Measurements from ENCODE around the gene ADGRG7.
"Not testable (repeated sequence)": the region's sequence is repeated elsewhere in the genome, so short reads cannot be mapped to it uniquely, and the experiment has no call there.

Gene ADGRG7

GRCh38 chr3:100656945-100657344 lies 47.5 kb downstream of the ADGRG7 start:
- H3K4me3 ChIP-seq (ENCODE audit: low read length), result no peak overlapping the region
- TF ChIP-seq, protein P1, sequence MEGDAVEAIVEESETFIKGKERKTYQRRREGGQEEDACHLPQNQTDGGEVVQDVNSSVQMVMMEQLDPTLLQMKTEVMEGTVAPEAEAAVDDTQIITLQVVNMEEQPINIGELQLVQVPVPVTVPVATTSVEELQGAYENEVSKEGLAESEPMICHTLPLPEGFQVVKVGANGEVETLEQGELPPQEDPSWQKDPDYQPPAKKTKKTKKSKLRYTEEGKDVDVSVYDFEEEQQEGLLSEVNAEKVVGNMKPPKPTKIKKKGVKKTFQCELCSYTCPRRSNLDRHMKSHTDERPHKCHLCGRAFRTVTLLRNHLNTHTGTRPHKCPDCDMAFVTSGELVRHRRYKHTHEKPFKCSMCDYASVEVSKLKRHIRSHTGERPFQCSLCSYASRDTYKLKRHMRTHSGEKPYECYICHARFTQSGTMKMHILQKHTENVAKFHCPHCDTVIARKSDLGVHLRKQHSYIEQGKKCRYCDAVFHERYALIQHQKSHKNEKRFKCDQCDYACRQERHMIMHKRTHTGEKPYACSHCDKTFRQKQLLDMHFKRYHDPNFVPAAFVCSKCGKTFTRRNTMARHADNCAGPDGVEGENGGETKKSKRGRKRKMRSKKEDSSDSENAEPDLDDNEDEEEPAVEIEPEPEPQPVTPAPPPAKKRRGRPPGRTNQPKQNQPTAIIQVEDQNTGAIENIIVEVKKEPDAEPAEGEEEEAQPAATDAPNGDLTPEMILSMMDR (conservative IDR thresholded peaks at IDR 0.05; ENCODE audit: low read depth, low read length), result no peak
- no peak for DNase-seq (ENCODE audit: low read depth)

DNA sequence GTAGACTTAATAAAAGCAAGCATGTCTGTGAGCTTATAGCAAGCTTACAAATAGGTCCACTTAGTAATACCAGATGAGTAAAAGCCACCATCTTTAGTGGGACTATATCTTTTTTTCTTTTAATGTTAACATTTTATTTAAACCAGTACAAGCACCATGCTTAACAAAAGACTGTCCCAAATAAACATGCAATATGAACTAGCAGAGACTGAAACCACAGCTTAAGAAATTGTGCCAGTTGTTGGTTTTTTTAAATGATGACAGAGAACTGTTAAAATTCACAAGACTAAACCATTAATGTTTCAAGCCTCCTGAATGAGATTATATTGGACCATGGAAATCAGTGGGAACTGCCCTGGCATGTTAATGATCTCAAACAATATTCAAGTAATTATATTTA lies 51.9 kb downstream of the ADGRG7 start:
- H3K4me3 ChIP-seq (ENCODE audit: low read length); DNase-seq (ENCODE audit: low read depth): not testable (repeated sequence)

DNA sequence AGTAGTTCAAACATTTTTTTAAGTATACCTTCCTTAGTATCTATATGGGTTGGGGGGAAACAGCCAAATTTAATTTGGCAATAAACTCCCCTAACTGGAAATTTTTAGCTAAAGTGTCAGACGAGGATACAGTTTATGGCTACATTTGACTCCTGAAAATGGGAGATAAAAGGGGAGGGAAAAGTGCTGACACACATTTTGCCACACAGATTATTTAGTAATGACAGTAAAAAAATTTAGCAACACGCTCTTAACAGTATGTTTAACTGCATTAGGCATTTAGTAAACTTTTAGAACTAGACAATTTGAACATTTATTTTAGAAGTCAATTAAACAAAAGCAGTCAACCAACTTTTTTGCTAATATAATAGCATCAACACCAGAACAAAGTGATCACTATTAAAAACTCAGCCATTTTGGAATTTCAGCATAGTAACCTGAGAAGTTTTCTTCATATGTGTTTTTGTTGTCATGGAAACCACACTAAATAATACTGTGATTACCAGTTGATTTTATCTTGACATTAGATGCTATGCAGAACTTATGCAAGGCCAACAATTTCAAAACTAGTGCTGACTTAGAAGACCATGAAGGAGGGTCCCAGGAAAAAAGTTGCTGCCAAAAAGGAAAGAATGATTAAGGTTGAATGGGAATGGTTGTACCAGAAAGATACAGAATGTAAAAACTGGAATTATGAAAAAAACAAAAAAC lies 52.9 kb downstream of the ADGRG7 start:
- H3K4me3 ChIP-seq (ENCODE audit: low read length), result no peak overlapping the region
- peak; percentile 46 for DNase-seq (ENCODE audit: low read depth)
- TF ChIP-seq, protein P1 (conservative IDR thresholded peaks at IDR 0.05; ENCODE audit: low read depth, low read length), result no peak

DNA sequence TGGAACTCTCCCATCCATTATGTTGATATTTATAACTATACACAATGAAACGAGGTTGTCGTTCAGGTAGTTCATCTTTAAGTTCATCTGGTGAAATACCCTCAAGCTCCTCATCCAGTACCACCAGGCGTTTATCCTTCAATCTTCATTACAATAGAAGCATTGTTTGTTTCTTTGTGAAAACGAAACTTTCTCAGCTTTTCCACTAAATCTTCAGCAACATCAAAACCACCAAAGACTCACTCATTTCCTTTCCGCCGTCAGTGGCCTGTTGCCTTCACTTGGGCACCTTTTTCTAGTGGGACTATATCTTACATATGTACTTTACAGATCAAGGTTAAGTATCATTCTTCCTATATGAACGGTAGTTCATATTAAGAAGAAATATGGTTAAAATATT lies 55.8 kb downstream of the ADGRG7 start:
- H3K4me3 ChIP-seq (ENCODE audit: low read length), result no peak overlapping the region
- TF ChIP-seq, protein P1 (conservative IDR thresholded peaks at IDR 0.05; ENCODE audit: low read depth, low read length), result no peak
- no peak for DNase-seq (ENCODE audit: low read depth)

- not testable (repeated sequence) for H3K4me3 ChIP-seq (ENCODE audit: low read length)
- peak; percentile 65 for DNase-seq (ENCODE audit: low read depth)
These were observed 57.3 kb downstream of the ADGRG7 start for GRCh38 chr3:100666699-100667098.

GRCh38 chr3:100667316-100667715 lies 57.9 kb downstream of the ADGRG7 start:
- not testable (repeated sequence) for DNase-seq (ENCODE audit: low read depth)

GRCh38 chr3:100670995-100671394 lies 61.6 kb downstream of the ADGRG7 start:
- not testable (repeated sequence) for H3K4me3 ChIP-seq (ENCODE audit: low read length); DNase-seq (ENCODE audit: low read depth)

More at GRCh38 chr3:100667316-100667715, 57.9 kb downstream of the ADGRG7 start:
- not testable (repeated sequence) for H3K4me3 ChIP-seq (ENCODE audit: low read length)

DNA sequence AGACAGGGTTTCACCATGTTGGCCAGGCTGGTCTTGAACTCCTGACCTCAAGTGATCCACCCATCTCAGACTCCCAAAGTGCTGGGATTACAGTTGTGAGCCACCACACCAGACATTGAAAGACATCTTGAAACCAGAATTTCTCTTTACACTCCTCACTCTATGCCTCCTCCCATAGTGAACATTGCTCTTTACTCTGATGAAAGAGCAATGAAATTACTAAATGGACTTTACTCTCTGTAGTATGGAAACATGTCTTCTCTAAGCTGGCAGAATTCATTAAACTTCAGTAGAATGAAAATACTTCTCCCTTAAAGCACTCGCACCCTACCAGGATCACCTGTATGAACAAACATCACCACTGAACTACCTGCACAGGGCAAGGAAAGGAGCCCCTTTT lies 72.1 kb downstream of the ADGRG7 start:
- no peak for DNase-seq (ENCODE audit: low read depth)
- TF ChIP-seq, protein P1 (conservative IDR thresholded peaks at IDR 0.05; ENCODE audit: low read depth, low read length), result no peak
- H3K4me3 ChIP-seq (ENCODE audit: low read length), result no peak overlapping the region

- TF ChIP-seq, protein P1 (conservative IDR thresholded peaks at IDR 0.05; ENCODE audit: low read depth, low read length), result no peak
- no peak overlapping the region for H3K4me3 ChIP-seq (ENCODE audit: low read length)
- DNase-seq (ENCODE audit: low read depth), result no peak
These were observed 72.9 kb downstream of the ADGRG7 start for GRCh38 chr3:100682056-100682853.

Measured in retinal pigment epithelial cell (primary cell).